ELR (cell line): ENCODE results near the gene NOS1AP.

Source experiments
- DNase-seq: peaks from one replicate; pipeline ENCODE4 v3.0.0-alpha.2; 2015; ENCODE audit warnings: low read depth

The NOS1AP gene

GRCh38 chr1:162220009-162220539 lies 150.6 kb downstream of the NOS1AP start:
- no peak for DNase-seq

GRCh38 chr1:162222014-162222413 lies 152.5 kb downstream of the NOS1AP start:
- no peak for DNase-seq

DNA sequence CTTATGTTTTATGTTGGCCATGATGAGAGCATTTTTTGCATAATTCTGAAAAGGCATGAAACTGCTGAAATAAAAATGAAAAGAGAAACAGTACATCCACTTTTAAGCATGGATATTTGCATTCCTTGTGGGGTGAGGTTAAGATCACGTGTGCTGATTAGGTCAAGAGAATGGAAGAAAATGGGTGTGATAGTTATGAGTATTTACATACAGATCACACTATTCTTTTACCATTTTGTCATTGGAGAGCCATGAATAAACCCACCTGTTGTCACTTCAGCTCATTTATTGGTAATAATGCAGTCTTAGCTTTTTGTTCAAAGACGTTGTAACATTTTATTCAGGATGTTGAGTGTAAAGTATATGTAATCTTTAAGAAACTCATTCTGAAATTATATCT lies 153.2 kb downstream of the NOS1AP start:
- DNase-seq = no peak

GRCh38 chr1:162223488-162223887 lies 154.0 kb downstream of the NOS1AP start:
- DNase-seq = no peak

DNA sequence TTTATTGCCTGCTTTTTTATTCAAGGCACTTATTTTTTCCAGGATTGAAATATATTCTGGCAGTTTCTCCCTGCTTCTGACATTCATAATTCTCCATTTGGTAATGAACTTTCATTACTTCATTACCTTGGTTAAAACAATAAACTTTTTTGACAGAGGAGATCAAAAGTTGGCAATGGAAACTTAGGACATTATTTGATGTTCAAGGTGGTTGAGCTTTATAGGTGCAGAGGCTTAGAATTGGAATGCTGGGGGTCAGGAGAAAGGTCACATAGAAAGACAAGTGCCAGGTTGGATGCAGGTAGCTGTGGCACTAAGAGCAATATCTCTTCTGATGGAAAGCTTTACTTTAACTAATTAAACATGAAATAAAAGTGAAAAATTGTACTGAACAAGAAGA lies 154.8 kb downstream of the NOS1AP start:
- no peak for DNase-seq

DNA sequence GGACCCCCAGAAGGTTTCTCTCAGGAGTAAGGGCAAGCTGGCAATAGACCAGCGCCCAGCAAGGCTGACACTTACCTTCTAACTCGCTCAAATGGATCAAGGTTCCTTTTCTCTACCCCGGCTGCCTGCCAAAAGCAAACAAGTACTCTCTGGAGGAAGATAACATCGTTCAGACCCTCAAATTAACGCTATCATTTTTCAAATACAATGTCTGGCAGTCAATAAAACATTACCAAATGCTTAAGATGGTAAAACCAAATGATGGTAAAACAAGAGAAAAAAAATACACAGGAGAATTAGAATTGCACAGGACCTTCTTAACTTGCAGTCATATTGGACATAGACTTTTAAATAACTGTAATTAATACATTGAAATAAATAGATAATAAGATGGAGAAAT lies 159.1 kb downstream of the NOS1AP start:
- DNase-seq = no peak

DNA sequence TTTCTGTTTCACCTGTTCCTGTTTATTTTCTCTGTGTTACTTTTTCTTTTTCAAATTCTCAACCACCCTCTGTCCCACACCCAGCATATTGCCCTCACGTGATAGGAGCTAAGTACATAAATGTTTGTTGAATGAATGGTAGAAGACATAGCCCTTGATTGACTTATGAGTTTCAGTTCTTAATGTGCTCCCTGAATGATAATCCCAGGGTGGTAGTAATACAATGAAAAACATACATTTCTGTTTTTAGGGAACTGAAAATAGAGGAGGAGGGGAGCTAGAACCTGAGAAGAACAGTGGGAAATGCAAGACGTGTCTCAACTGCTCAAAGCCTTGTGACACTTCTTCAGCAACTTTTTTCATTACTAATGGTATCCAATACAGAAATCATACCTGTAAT lies 160.1 kb downstream of the NOS1AP start:
- no peak for DNase-seq

- DNase-seq = peak; percentile 29
Measured at GRCh38 chr1:162230096-162230495, 160.6 kb downstream of the NOS1AP start.

DNA sequence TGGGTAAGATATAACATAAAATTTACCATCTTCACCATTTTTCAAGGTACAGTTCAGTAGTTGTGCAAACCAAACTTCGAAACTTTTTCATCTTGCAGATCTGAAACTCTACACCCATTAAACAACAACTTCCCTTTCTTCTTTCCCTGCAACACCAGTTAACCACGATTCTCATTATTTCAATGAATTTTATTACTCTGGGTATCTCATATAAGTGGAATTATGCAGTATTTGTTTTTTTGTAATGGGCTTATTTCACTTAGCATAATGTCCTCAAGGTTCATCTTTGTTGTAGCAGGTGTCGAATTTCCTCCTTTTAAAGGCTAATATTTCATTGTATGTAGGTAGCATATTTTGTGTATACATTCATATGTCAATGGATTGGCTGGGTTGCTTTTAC lies 161.0 kb downstream of the NOS1AP start:
- no peak for DNase-seq

DNA sequence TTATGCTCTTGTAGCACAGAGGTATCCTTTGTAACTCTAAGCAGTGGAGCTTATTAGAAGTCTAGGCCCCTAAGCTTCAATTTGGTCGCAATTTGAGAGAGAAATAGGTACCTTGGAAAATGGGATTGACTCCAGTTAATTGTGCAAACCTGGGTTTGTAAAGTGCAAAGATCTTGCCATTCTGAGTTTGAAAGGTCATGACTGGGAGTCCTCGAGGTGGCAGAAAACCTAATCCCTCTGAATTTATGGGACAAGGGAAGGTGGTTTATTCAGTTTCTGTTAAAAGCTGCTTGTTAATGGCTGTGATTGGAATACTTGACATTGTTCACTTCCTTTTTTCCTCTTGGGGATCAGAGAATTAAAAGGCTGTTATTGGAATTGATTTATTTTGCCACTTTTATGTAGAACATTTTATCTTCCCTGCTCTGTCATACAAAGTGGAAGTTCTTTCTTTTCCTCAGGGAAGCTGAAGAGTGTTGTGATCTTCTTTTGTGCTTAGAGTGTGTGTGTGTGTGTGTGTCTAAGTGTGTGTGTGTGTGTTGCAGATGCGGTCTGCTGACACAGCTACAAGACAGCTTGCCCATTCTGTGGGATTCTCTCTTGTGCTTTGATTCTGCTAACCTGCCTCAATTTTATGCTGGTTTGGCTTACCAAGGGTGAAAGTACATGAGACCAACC lies 162.7 kb downstream of the NOS1AP start:
- DNase-seq = no peak

- no peak for DNase-seq
Measured at GRCh38 chr1:162233066-162233465, 163.6 kb downstream of the NOS1AP start.

DNA sequence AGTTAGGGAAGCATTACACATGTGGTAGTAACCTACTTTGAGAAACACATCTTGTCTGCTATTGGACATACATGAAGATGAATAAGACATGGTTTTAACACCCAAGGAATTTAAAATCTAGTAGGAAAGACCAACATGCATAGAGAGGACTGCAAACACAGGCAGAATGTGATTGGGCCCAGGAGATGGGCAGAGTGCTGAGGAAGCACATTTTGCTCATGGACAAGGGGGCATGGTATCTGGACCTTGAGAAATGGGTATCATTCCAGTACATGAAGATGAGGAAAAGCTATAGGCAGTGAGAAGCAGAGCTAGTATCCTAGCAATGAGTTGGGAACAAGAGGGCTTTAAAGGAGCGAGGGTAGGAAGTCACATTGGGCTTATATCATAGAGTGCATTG lies 164.4 kb downstream of the NOS1AP start:
- no peak for DNase-seq

DNA sequence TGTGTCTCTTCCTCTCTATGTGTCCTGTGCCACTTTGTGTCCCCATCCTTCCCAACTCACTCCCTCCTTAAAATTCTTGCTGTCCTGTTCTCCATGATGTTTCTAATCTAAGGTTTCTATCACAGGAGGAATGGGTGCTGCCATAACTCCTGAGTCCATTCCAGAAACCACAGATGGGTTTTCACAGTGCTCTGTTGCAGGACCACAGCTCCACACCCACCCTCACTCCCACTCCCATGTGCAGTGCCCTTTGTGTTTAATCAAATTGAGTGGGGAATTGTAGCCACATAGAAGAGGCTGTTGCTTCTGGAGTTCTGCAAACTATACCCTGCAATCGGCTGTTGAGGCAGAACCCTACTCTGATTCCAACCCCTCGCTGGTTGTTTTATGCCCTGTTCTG lies 165.1 kb downstream of the NOS1AP start:
- DNase-seq = no peak

DNA sequence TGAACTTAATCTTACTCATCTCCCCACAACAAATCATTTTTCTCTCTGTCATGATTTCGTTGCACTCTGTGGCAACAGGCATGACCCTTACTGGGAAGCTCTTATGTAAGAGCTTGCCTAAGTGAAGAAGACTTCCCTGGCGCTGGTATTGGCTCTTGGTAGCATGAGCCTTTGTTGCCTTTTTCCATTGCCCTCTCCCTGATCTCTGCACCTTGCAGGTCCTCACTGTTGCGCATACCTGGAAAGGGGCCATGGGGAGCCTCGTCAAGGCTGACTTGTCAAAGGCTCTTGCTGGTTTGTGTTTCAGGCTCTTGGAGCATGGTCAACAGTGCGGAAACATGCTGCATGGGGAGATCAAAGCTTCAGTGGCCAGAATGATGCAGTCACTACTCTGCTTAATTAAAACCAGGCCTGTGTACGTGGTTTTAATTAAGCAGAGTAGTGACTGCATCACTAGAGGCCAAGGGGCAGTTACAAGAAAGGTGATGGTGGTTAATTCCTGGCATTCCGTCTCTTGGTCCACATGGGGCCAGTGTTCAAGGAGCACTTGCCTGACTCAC lies 165.8 kb downstream of the NOS1AP start:
- peak; percentile 23 for DNase-seq

DNA sequence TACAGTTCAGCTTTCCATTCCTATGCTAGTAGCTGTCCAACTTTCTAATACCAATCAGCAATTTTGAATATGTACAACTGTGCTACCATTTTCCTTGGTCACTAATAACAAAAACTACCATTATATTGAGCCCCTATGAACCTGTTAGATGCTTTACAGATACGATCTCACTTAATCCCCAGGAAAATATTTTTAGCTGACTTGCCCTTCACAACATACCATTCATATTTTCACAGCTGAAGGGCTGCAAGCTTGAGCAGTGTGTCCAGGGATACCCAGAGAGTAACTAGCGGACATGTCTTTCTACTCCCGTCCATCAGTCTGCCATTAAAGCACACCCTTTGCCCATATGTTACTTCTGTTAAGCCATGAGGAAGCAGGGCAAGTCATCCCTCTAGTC lies 166.7 kb downstream of the NOS1AP start:
- no peak for DNase-seq

DNA sequence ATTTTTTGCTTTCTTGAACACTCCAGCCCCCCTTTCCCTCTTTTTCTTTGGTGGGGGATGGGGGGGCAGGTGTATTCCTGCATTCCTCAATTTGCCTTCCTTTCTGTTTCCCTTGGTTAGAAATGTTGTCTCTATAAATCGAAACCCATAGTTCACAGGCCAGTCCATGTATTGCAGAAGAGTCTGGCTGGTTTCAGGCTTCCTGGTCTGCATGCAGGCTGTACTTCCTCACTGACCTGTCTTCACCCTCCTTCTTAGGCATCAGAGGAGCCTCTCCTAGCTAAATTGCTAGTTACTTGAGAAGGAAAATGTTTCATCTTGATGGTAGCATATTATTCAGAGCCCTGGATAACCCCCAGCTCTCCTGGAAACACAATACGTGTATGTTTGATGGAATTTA lies 167.1 kb downstream of the NOS1AP start:
- DNase-seq = no peak

- DNase-seq = no peak
Measured at GRCh38 chr1:162240577-162240976, 171.1 kb downstream of the NOS1AP start.

DNA sequence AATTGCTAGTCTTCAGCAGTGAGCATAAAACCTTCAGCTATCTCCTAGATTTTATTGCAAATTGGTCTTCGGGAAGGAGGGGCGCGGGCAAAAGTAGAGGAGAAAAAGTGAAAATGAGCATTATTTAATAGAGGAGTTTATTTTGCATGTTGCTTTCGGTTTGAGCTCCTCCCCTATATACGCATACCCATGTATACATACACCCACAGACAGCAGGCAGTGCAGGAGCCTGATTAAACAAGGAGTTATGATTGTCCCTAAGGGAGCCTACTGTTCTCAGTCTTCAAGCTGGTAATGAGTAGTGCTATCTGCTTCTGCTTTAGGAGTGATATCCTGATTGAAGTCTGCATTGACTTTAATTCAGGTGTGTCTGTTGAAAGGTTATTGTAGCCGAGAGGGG lies 173.3 kb downstream of the NOS1AP start:
- no peak for DNase-seq

DNA sequence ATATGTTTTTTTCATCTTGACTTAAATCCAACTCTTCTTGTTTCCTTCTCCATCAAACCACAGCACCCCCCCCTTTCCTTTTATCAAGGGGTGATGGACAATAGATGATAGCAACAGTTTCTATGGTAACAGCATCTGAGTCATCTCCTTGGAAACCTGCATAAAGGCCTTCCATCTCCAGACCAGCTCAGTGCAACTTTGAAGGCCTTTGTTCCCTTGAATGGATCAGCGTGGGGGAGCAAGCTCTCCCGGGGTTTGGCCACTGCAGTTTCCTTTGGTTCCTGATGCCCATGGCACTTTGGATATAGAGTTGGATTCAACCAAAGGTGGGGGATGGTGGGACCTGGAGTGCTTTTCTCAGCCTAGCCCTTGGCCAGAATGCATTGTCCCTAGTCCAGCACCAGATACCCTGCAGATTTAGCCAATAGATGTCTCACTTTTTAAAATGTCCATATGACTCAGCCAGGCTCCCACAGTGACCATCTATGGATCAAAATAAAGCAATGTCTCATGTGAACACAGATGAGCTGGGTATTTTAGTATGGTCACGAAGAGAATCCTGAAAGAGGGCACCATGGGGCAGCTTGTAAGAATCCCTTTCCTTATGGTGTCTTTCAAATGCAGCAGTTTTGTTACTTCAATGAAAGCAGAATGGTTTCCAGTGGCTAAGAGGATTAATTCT lies 179.5 kb downstream of the NOS1AP start:
- DNase-seq = peak; percentile 32

GRCh38 chr1:162250004-162250730 lies 180.7 kb downstream of the NOS1AP start:
- DNase-seq = no peak

DNA sequence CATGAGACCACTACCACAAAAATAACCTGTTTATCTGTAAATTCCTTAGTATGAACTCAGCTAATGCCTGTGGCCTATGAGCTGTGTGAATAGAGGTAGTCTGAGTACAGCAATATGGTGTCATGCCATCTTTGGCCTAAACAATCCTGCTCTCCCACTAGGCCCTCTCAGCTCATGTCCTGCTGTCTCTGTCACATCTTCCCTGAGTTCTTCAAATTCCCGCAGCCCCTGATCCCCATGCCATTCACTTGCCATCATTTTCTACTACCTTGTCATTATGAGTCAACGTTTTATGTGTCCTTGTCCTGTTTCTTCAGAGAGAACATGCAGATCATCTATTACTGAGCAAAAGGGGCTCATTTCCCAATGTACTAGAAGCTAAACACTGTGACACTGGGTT lies 181.6 kb downstream of the NOS1AP start:
- no peak for DNase-seq

DNA sequence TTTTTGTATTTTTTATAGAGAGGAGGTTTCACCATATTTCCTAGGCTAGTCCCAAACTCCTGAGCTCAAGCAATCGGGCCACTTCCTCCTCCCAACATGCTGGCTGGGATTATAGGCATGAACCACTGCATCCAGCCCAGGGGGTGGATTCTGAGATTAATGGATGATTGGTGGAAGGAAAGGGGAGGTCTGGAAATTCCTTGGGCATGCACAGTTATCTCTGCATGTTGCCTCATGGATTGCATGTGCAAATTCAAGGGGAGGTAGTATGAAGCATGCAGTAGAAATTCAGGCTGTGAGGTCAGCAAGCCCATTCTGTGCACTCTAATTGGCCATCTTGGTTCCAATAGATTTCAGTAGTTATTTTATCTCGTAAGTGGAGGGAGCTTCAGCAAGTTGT lies 182.7 kb downstream of the NOS1AP start:
- no peak for DNase-seq

DNA sequence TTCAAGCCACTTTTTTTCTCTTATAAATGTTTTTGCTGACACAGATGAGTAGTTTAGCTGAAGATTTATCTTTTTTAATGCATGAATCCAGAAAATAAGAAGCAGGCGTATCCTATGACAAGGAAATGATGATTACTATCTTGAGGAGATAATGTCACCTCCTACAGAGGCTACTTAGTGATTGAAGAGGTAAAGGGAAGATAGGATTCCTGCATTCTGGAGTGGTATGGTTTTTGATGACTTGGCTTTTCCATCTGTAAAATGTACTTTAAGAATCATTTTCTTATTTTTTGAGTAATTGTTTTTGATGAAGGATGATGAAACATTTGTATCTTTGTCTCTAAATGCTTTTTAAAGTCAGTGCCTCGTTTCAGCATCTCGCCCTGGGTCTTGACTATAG lies 184.3 kb downstream of the NOS1AP start:
- DNase-seq = no peak
